Naive thymus-derived CD4-positive, alpha-beta T cell (primary cell): ENCODE measurements around the gene MRPS34. TPM values are rescaled to one million over a fixed set of nuclear protein-coding genes. Genes with fewer than 3 reads are reported as not detected.

Experiments used
- ATAC-seq: fragments of 150-1000 bp; cut with Tn5 transposase; 2 replicates; pipeline ENCODE4 v1.10.0; 2021; ENCODE audit warnings: mild to moderate bottlenecking, moderate library complexity
- CTCF ChIA-PET: fragments of 350-600 bp; sonication (Branson Sonifier 250); formaldehyde crosslinking; loops from one replicate; lab custom pipeline; 2021; ENCODE audit warnings: antibody characterized with exemption; lab: Charles Lee
- POLR2A ChIA-PET: fragments of 350-600 bp; sonication (Branson Sonifier 250); formaldehyde crosslinking; loops from one replicate; lab custom pipeline; 2021; ENCODE audit warnings: antibody characterized with exemption, inconsistent platforms; lab: Charles Lee
- DNase-seq, 9 donors: peaks; one replicate each; pipeline versions ENCODE4 v3.0.0 to v3.0.0-alpha.2; 2020 to 2022; ENCODE audit warnings: mixed read lengths in 1 of 9
- H3K27ac ChIP-seq: one replicate; pipeline ENCODE4 v1.7.0; 2013; ENCODE audit warnings: mild to moderate bottlenecking, low read depth, low read length, moderate library complexity
- H3K27me3 ChIP-seq, 2 donors: one replicate each; pipeline ENCODE4 v1.7.0; 2013; ENCODE audit warnings: low read length in 2 of 2, mild to moderate bottlenecking in 2 of 2, moderate library complexity in 2 of 2; ENCODE audit not compliant: control insufficient read depth in 2 of 2, insufficient read depth in 2 of 2
- H3K36me3 ChIP-seq, 3 experiments: 1 replicate in 2 of 3; 2 replicates in 1 of 3; pipeline ENCODE4 v1.7.0; 2013; ENCODE audit warnings: low read length in 3 of 3, mild to moderate bottlenecking in 3 of 3, moderate library complexity in 1 of 3; ENCODE audit not compliant: insufficient read depth in 3 of 3, control insufficient read depth in 2 of 3
- H3K4me1 ChIP-seq, 2 donors: one replicate each; pipeline ENCODE4 v1.7.0; 2013; ENCODE audit warnings: low read length in 2 of 2, mild to moderate bottlenecking in 2 of 2, moderate library complexity in 1 of 2; ENCODE audit not compliant: control insufficient read depth in 2 of 2, insufficient read depth in 2 of 2
- H3K4me3 ChIP-seq: 2 replicates; pipeline ENCODE4 v1.7.0; 2013; ENCODE audit warnings: mild to moderate bottlenecking, low read length
- H3K9me3 ChIP-seq, 3 experiments: 1 replicate in 2 of 3; 2 replicates in 1 of 3; pipeline ENCODE4 v1.7.0; 2013; ENCODE audit warnings: low read length in 3 of 3; ENCODE audit not compliant: control insufficient read depth in 2 of 3
- H3K27ac Mint-ChIP-seq, 9 donors: one replicate each; pipeline ENCODE4 v1.8.0; 2020 to 2022; ENCODE audit warnings: mixed read lengths in 9 of 9, mild to moderate bottlenecking in 8 of 9, moderate library complexity in 5 of 9, inconsistent platforms in 2 of 9
- H3K27me3 Mint-ChIP-seq, 5 donors: one replicate each; pipeline ENCODE4 v1.8.0; 2021 to 2022; ENCODE audit warnings: mixed read lengths in 5 of 5, mild to moderate bottlenecking in 1 of 5
- H3K36me3 Mint-ChIP-seq, 5 donors: one replicate each; pipeline ENCODE4 v1.8.0; 2020 to 2022; ENCODE audit warnings: mixed read lengths in 5 of 5, mild to moderate bottlenecking in 3 of 5, inconsistent platforms in 1 of 5
- H3K4me1 Mint-ChIP-seq, 7 donors: one replicate each; pipeline ENCODE4 v1.8.0; 2020 to 2022; ENCODE audit warnings: mixed read lengths in 7 of 7, mild to moderate bottlenecking in 3 of 7, inconsistent platforms in 1 of 7
- H3K4me3 Mint-ChIP-seq, 10 donors: one replicate each; pipeline ENCODE4 v1.8.0; 2020 to 2022; ENCODE audit warnings: mild to moderate bottlenecking in 10 of 10, mixed read lengths in 10 of 10, moderate library complexity in 6 of 10, inconsistent platforms in 2 of 10
- H3K9me3 Mint-ChIP-seq, 11 donors: one replicate each; pipeline ENCODE4 v1.8.0; 2020 to 2022; ENCODE audit warnings: mixed read lengths in 11 of 11, mild to moderate bottlenecking in 4 of 11, inconsistent platforms in 1 of 11, moderate library complexity in 1 of 11
- intact Hi-C, 2 donors: fragments of 100-400 bp; cut with micrococcal nuclease; formaldehyde crosslinking; loops; one replicate each; pipeline ENCODE4 v1.15.1; 2023
- polyA plus RNA-seq, 2 donors: library from polyadenylated mRNA; unstranded; fragments of 300-500 nt; fragmentation: Illumina TruSeq; gene quantifications; one replicate each; pipeline ENCODE4 v1.2.3, GENCODE V29; 2021
- total RNA-seq, 6 experiments: library from RNA in 5 of 6; stranded (reverse) in 5 of 6; gene quantifications; 1 replicate in 5 of 6; 2 replicates in 1 of 6; pipeline ENCODE4 v1.2.3 and lab custom pipeline; 2021 to 2026

Gene MRPS34
- total and polyA plus RNA-seq, 7 experiments from 2014 or later = 41.6 to 162 (median 60.9) TPM

DNA sequence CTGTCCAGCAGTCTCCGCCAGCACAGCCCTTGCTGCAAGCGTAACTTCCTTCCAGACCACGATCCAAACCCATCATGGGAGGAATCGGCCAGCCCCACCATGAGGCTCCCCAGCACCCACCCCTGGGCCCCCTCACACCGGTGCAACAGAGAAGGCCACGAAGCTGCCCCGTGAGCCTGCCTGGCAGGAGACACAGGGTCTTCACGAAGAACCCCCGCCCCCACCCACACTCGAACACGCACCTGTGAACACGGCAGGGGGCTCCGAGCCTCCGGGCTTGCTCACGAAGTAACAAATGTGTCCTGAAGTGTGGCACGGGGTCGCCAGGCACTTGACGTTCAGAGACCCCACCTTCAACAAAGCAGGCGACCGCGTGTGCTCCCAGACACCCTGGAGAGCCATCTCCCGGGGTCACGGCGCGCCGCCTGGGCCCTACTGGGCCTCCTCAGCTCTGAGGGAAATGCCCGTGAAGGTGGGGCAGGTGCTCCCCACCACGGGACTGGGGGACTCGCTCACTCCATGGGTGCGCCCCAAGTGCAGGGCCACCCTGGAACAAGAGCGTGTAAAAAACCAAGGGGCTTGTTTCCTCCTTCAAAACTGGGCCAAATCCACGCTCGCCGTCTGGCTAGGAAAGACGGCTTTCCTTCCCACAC, 46.1 kb upstream of the MRPS34 start:
- no peaks in the 10 kb centered on the region for H3K9me3 Mint-ChIP-seq
- H3K27me3 Mint-ChIP-seq = no peaks in the 10 kb centered on the region
- Histone ChIP-seq H3K27me3 (no peaks in the 10 kb centered on the region), H3K36me3 (peaks cover 8 to 79% (median 19%) of the 10 kb centered on the region in 3 experiments), H3K4me3 (no peak overlapping the region), H3K4me1 (peaks cover 0 to 4% of the 10 kb centered on the region in 2 donors), H3K9me3 (no peaks in the 10 kb centered on the region), H3K27ac (no peak overlapping the region)
- H3K4me1 Mint-ChIP-seq = peaks cover 0 to 14% (median 5%) of the 10 kb centered on the region in 7 donors
- H3K36me3 Mint-ChIP-seq = peaks cover 0 to 16% (median 5%) of the 10 kb centered on the region in 5 donors
- ChIA-PET CTCF (no interaction called here), POLR2A (no interaction called here)
- H3K27ac Mint-ChIP-seq = peak overlapping the region in 2 of 9 donors; percentile 41 to 71
- H3K4me3 Mint-ChIP-seq = no peak overlapping the region
- no peak for ATAC-seq
- DNase-seq = no peak
- intact Hi-C loops = no loop called here

DNA sequence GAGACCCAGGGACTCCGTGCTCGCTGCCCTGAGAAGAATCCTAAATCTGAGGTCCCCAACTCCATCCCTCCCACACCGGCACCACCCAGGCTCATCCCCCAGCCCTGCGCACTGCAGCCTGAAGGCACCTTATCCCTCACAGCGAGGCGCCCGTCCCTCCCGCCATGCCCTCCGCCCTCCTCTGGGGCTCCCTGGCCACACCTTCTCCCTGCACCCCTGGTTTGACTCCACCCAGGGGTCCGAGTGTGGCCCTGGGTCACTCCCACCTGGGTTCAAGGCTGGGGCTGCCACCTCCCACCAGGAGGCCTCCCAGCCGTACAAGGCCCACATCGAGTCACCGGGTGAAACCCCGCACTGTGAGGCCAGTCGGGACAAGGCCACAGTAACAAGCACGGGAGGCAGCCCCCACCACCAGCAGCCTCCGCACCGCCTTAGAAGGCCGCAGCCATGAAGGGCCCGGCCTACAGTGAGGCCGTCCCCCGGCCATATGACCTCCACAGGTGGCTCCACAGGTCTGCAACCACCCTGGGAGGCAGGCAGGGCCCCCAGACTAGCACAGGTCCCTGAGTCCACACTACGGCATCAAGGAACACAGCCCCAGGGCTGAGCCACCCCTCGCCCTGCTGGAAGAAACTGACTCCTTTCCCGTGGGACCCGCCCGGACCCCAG, 45.4 kb upstream of the MRPS34 start:
- Histone ChIP-seq H3K27me3 (no peaks in the 10 kb centered on the region), H3K4me1 (no peaks in the 10 kb centered on the region), H3K4me3 (no peak overlapping the region), H3K27ac (no peak overlapping the region), H3K36me3 (peaks cover 8 to 86% (median 19%) of the 10 kb centered on the region in 3 experiments), H3K9me3 (no peaks in the 10 kb centered on the region)
- CTCF ChIA-PET = no interaction called here
- Mint-ChIP-seq H3K9me3 (no peaks in the 10 kb centered on the region), H3K27ac (no peak overlapping the region), H3K36me3 (peaks cover 0 to 16% (median 5%) of the 10 kb centered on the region in 5 donors), H3K4me1 (peaks cover 2 to 10% (median 4%) of the 10 kb centered on the region in 7 donors), H3K27me3 (no peaks in the 10 kb centered on the region), H3K4me3 (no peak overlapping the region)
- POLR2A ChIA-PET = no interaction called here
- intact Hi-C loops = no loop called here
- ATAC-seq = no peak
- DNase-seq = no peak

DNA sequence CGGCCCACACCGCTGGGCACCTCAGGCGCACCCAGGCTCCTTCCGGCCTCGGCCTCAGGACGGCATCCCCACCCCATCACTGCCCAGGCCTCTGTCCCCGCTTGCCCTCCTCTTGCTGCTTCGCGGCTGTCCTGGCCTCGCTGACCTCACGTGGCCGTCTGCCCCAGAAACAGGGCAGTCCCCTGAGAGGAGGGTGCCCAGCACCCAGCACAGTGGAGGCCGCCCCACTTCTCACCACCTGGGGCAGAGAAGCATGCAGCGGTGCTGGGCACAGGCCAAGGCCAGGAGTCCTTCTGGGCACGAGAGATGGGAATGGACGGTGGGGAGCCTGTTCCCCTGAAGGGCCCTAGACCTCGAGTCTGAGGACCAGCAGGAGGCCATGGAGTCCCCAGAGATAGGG, 44.8 kb upstream of the MRPS34 start:
- H3K27ac Mint-ChIP-seq = no peak overlapping the region
- peaks cover 8 to 83% (median 19%) of the 10 kb centered on the region in 3 experiments for H3K36me3 ChIP-seq
- CTCF ChIA-PET = no interaction called here

DNA sequence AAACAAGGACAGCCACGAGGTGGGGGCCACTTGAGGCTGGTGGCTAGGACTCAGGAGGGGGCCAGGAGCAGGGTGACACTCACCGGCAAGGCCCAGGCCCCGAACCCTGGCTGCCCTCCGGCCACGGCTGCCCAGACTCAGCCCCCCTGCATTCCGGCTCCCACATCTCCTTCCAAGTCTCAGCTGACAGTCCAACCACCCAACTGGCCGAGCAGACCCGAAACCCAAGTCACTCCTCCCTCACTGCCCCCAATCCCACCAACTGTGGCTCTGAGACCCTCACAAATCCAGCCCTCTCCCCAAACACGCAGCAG, 44.3 kb upstream of the MRPS34 start:
- ChIA-PET POLR2A (interaction anchor here (1.1 kb wide), 1 partner anchor 37 kb away, joined by 3 read pairs; no protein-coding TSS in a partner anchor), CTCF (no interaction called here)
- Histone ChIP-seq H3K4me1 (no peaks in the 10 kb centered on the region), H3K9me3 (no peaks in the 10 kb centered on the region), H3K36me3 (peaks cover 5 to 78% (median 16%) of the 10 kb centered on the region in 3 experiments), H3K27me3 (no peaks in the 10 kb centered on the region), H3K27ac (no peak overlapping the region), H3K4me3 (no peak overlapping the region)
- no peak for ATAC-seq
- H3K27ac Mint-ChIP-seq = peak overlapping the region in 2 of 9 donors; percentile 33 to 46
- no peaks in the 10 kb centered on the region for H3K27me3 Mint-ChIP-seq
- peaks cover 0 to 12% (median 5%) of the 10 kb centered on the region in 5 donors for H3K36me3 Mint-ChIP-seq
- H3K9me3 Mint-ChIP-seq = no peaks in the 10 kb centered on the region
- peaks cover 6 to 14% (median 9%) of the 10 kb centered on the region in 7 donors for H3K4me1 Mint-ChIP-seq
- H3K4me3 Mint-ChIP-seq = no peak overlapping the region
- no peak for DNase-seq
- intact Hi-C loops = no loop called here

More for the DNA sequence above, 44.8 kb upstream of the MRPS34 start:
- Histone ChIP-seq H3K4me1 (no peaks in the 10 kb centered on the region), H3K27ac (no peak overlapping the region), H3K27me3 (no peaks in the 10 kb centered on the region), H3K9me3 (no peaks in the 10 kb centered on the region), H3K4me3 (no peak overlapping the region)
- Mint-ChIP-seq H3K4me3 (no peak overlapping the region), H3K36me3 (peaks cover 0 to 15% (median 5%) of the 10 kb centered on the region in 5 donors), H3K27me3 (no peaks in the 10 kb centered on the region), H3K4me1 (peaks cover 6 to 10% (median 10%) of the 10 kb centered on the region in 7 donors), H3K9me3 (no peaks in the 10 kb centered on the region)
- no peak for ATAC-seq
- intact Hi-C loops = no loop called here
- POLR2A ChIA-PET = no interaction called here
- DNase-seq = no peak

DNA sequence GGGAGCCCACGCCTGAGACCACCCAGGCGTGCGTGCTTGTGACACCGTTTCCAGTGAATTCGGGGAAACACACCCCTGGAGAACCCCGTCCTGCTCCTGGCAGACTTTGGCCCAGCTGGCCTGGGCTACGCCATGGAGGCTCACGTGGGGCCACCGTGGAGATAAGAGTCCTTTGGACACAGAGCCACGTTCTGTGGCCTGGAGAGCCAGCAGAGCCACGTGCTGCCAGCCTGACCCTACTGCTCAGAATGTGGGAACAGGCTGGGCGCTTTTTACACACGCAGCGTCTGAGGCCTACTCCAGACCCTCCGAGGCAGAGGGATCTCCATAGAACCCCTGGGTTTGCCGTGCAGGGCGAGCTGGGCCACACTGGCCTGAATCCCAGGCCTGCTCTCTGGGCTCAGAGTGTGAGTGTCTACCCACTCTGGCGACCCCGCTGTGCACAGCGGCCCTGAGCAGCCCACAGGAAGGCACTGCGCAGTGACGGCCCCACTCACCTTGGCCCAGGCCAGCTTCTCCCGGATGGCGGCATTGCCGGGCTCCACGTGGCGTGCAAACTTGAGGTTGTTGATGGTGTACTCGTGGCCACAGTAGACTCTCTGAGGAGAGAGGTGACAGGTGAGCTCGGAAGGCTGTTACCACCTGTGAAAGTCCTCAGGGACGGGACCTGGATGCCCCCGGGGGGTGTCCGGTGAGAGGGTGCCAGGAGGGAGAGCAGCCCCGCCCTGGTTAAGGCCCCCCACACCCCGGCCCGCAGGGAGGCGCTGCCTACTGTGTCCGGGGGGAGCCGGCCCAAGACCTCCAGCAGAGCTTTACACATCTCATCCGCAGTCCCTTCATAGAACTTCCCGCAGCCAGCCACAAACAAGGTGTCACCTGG, 43.7 kb upstream of the MRPS34 start:
- ATAC-seq = no peak
- Mint-ChIP-seq H3K36me3 (peaks cover 0 to 12% (median 5%) of the 10 kb centered on the region in 5 donors), H3K27me3 (no peaks in the 10 kb centered on the region)

DNA sequence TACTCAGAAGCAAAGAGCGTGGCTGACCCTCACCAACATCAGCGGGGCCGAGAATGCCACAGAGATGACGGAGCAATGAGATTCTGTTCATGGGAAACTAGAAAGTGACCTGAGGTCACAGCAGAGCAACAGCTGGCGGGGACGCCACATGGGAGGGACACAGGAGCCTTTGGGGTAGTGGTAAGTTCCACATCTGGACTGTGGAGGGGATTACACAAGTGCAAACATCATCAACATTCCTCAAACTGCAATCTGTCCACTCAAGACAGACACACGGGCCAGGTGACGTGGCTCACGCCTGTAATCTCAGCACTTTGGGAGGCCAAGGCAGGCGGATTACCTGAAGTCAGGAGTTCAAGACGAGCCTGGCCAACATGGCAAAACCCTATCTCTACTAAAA, 42.5 kb upstream of the MRPS34 start:
- peaks cover 0 to 12% (median 5%) of the 10 kb centered on the region in 5 donors for H3K36me3 Mint-ChIP-seq
- Histone ChIP-seq H3K4me3 (no peak overlapping the region), H3K27me3 (no peaks in the 10 kb centered on the region), H3K27ac (no peak overlapping the region), H3K9me3 (no peaks in the 10 kb centered on the region), H3K4me1 (no peaks in the 10 kb centered on the region), H3K36me3 (peaks cover 5 to 64% (median 12%) of the 10 kb centered on the region in 3 experiments)
- CTCF ChIA-PET = no interaction called here
- no peak overlapping the region for H3K4me3 Mint-ChIP-seq
- ATAC-seq = no peak
- POLR2A ChIA-PET = no interaction called here
- DNase-seq = no peak
- peak overlapping the region in 3 of 9 donors; percentile 32 to 53 (median 38) for H3K27ac Mint-ChIP-seq
- H3K9me3 Mint-ChIP-seq = no peaks in the 10 kb centered on the region
- intact Hi-C loops = no loop called here
- H3K27me3 Mint-ChIP-seq = no peaks in the 10 kb centered on the region
- peaks cover 6 to 14% (median 9%) of the 10 kb centered on the region in 7 donors for H3K4me1 Mint-ChIP-seq

More for the DNA sequence above, 43.7 kb upstream of the MRPS34 start:
- Mint-ChIP-seq H3K9me3 (no peaks in the 10 kb centered on the region), H3K4me1 (peaks cover 6 to 14% (median 9%) of the 10 kb centered on the region in 7 donors), H3K4me3 (no peak overlapping the region), H3K27ac (no peak overlapping the region)
- H3K27ac ChIP-seq = no peak overlapping the region
- intact Hi-C loops = no loop called here
- ChIA-PET CTCF (no interaction called here), POLR2A (interaction anchor here (1.1 kb wide), 1 partner anchor 36 kb away, joined by 3 read pairs; no protein-coding TSS in a partner anchor)
- H3K4me1 ChIP-seq = no peaks in the 10 kb centered on the region
- no peak for DNase-seq
- no peaks in the 10 kb centered on the region for H3K9me3 ChIP-seq
- H3K27me3 ChIP-seq = no peaks in the 10 kb centered on the region
- H3K36me3 ChIP-seq = peaks cover 5 to 73% (median 12%) of the 10 kb centered on the region in 3 experiments
- H3K4me3 ChIP-seq = no peak overlapping the region
